ENCODE measurements around the gene DTYMK. TPM values are rescaled to one million over a fixed set of nuclear protein-coding genes. Genes with fewer than 3 reads are reported as not detected.

Gene DTYMK
- total RNA-seq, 6 experiments from 2014 or later, result 56.8 to 84.2 (median 76.1) TPM

DNA sequence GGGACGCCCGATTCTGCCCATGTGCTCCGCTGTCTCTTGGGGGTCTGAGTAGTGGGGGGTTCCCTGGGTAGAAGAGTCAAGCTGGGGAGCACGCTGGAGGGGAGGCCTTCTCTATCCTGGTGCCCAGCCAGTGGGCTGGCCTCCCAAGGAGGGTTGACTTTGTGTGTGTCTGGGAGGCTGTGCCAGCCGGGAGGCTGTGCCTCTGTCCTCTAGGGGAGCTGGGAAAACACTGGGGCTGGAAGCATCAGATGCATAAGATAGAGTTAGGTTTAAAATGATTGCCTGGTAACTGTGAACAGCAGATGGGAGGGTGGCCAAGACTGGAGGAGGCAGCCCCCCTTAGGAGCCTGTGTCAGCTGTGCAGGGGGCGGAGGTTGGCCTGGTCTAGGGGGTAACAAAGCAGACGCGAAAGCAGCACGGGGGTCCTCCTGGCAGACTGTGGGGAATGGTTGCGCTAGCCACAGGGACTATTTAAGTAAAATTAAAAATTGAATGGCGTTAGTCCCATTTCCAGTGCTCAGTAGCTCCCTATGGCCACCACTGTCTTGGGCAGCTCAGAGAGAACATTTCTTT, 16.5 kb upstream of the DTYMK start:
- peaks cover 15% of the 10 kb centered on the region for H3K9me3 Mint-ChIP-seq
- peak overlapping the region; percentile 84 for H3K27ac Mint-ChIP-seq
- no peak for DNase-seq

DNA sequence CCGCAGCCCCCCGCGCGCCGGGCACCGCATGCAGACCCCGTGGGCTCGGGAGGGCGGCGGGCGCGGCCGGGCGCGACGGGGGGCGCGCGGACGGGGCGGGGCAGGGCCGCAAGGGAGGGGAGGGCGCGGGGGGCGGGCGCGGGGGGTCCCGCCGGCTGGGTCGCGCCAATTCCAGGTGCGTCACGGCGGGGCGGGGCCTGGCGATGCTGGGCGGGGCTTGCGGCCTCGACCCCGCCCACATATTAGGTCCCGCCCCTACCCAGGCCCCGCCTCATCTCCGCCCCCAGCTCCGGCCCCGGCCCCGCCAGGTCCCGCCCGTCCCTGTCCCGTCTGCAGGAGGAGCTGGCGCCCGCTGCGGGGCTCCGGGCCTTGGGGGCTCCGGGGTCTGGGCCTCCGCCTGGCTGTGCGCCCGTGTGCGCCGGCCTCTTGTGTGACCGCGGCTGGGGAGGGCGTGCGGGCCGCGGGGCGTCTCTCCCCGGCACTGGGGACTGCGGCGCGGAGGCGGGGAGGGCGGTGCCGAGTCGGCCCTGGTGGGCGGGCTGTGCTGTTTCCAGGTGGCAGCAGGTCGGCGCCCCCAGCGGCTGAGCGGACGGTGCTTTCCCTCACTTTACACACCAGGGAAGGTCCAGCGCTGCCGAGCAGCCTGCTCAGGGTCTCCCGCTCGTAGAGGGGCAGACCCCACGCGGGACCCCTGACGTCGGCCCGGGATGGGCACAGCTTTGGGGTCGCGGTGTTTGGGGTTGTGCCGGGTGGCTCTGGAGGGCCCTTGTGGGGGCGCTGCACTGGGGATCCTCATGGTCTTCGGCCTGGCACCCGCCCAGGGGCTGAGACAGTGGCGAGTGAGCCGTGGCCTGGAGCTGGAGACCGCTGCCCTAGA, 15.8 kb upstream of the DTYMK start:
- H3K4me3 Mint-ChIP-seq, result peak overlapping the region; percentile 95
- H3K27me3 Mint-ChIP-seq (ENCODE audit: insufficient read depth), result peaks cover 5% of the 10 kb centered on the region
- peaks cover 17% of the 10 kb centered on the region for H3K4me1 Mint-ChIP-seq (ENCODE audit: low read depth)
- peaks cover 15% of the 10 kb centered on the region for H3K9me3 Mint-ChIP-seq
- peak; percentile 65 for DNase-seq
- H3K36me3 Mint-ChIP-seq (ENCODE audit: low read depth), result peaks cover 25% of the 10 kb centered on the region
- H3K27ac Mint-ChIP-seq, result peak overlapping the region; percentile 84
- TF ChIP-seq, protein P1, sequence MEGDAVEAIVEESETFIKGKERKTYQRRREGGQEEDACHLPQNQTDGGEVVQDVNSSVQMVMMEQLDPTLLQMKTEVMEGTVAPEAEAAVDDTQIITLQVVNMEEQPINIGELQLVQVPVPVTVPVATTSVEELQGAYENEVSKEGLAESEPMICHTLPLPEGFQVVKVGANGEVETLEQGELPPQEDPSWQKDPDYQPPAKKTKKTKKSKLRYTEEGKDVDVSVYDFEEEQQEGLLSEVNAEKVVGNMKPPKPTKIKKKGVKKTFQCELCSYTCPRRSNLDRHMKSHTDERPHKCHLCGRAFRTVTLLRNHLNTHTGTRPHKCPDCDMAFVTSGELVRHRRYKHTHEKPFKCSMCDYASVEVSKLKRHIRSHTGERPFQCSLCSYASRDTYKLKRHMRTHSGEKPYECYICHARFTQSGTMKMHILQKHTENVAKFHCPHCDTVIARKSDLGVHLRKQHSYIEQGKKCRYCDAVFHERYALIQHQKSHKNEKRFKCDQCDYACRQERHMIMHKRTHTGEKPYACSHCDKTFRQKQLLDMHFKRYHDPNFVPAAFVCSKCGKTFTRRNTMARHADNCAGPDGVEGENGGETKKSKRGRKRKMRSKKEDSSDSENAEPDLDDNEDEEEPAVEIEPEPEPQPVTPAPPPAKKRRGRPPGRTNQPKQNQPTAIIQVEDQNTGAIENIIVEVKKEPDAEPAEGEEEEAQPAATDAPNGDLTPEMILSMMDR (IDR thresholded peaks at IDR 0.05), result peak; percentile 76

More for the DNA sequence above, 16.5 kb upstream of the DTYMK start:
- Mint-ChIP-seq H3K4me3 (peak overlapping the region; percentile 95), H3K36me3 (ENCODE audit: low read depth) (peaks cover 28% of the 10 kb centered on the region), H3K4me1 (ENCODE audit: low read depth) (peaks cover 13% of the 10 kb centered on the region), H3K27me3 (ENCODE audit: insufficient read depth) (peaks cover 2% of the 10 kb centered on the region)
- TF ChIP-seq, protein P1 (IDR thresholded peaks at IDR 0.05), result no peak

DNA sequence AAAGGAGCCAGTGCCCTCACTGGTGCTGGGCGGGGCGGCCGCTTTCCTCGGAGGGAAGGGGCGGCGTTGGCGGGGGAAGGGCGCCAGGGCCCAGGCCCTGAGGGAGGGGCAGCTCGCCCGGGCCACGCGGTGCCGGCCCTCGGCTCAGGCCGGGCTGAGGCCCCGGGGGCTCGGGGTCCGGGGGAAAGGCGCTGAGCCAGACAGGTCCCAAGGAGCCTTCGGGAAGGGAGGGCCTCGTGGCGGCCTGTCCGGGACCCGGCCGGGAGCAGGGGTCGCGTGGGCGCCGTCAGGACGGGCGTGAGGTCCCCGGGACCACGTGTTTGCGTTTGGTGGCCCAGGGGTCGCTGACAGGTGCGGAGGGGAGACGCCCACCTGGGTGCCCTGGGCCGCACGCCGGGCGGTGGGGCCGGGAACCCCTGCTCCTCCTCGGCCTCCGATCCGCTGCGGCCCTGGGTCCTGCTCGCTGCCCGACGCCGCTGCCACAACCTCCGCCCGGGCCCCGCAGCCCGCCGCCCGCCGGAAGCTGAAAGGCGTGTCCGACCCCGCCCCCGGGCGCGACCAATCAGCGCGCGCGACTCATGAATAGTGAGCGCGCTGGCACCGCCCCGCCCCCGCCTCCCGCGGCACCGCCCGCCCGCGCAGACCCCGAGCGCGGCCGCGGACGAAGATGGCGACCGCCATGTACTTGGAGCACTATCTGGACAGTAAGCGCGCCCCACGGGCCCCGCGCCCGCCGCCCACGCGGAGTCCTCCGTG, 15.0 kb upstream of the DTYMK start, which contains the start of gene ING5:
Gene ING5 (plus strand): TSS at position 641 of the 756 bp plus-strand sequence. CDS start 27 bp downstream, at position 668.
- H3K27ac Mint-ChIP-seq, result peak within 1 kb of the TSS; percentile 88
- peaks cover 17% of the 10 kb centered on the region for H3K36me3 Mint-ChIP-seq (ENCODE audit: low read depth)
- H3K27me3 Mint-ChIP-seq (ENCODE audit: insufficient read depth), result peaks cover 5% of the 10 kb centered on the region

DNA sequence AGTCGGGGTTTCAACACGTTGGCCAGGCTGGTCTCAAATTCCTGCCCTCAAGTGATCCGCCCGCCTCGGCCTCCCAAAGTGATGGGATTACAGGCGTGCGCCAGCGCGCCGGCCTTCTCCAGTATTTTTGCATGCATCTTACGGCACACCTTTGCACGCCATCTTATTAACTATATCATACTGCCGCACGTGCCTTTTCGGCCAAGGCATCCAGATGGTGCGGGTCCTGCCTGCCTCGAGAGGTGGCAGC, 14.5 kb upstream of the DTYMK start:
- TF ChIP-seq, protein P1 (IDR thresholded peaks at IDR 0.05), result no peak
- DNase-seq, result peak; percentile 81
- Mint-ChIP-seq H3K4me1 (ENCODE audit: low read depth) (peaks cover 24% of the 10 kb centered on the region), H3K36me3 (ENCODE audit: low read depth) (peaks cover 15% of the 10 kb centered on the region), H3K4me3 (peak overlapping the region; percentile 88), H3K27ac (peak overlapping the region; percentile 88), H3K9me3 (peaks cover 6% of the 10 kb centered on the region), H3K27me3 (ENCODE audit: insufficient read depth) (peaks cover 5% of the 10 kb centered on the region)

More for the DNA sequence above, 15.0 kb upstream of the DTYMK start, which contains the start of gene ING5:
- H3K4me3 Mint-ChIP-seq, result peak within 1 kb of the TSS; percentile 95
- TF ChIP-seq, protein P1 (IDR thresholded peaks at IDR 0.05), result peak; percentile 54
- peaks cover 11% of the 10 kb centered on the region for H3K9me3 Mint-ChIP-seq
- peaks cover 20% of the 10 kb centered on the region for H3K4me1 Mint-ChIP-seq (ENCODE audit: low read depth)
- peak; percentile 89 for DNase-seq

DNA sequence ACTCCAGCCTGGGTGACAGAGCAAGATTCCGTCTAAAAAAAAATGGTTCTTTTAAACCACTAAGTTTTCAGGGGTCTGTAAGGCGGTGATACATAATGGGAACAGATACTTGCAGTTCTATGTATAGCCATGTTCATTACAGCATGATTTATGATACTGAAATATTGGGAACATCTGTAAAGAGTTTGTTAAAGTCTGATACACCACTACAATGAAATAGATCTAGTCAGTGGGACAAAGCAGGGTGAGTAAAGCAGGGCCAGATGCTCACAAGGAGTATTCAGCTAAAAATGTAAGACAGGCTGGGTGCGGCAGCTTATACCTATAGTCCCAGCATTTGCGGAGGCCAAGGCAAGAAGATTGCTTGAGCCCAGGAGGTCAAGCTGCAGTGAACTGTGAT, 9.0 kb upstream of the DTYMK start:
- Mint-ChIP-seq H3K9me3 (no peaks in the 10 kb centered on the region), H3K27me3 (ENCODE audit: insufficient read depth) (peaks cover 7% of the 10 kb centered on the region), H3K4me1 (ENCODE audit: low read depth) (peaks cover 35% of the 10 kb centered on the region), H3K36me3 (ENCODE audit: low read depth) (peaks cover 22% of the 10 kb centered on the region), H3K4me3 (no peak overlapping the region), H3K27ac (peak overlapping the region; percentile 1; the same call in 1 of the 2 replicates)
- no peak for DNase-seq
- TF ChIP-seq, protein P1 (IDR thresholded peaks at IDR 0.05), result no peak
